ENCODE results near the gene OR6K3. TPM values are rescaled to one million over a fixed set of nuclear protein-coding genes. Genes with fewer than 3 reads are reported as not detected.

OR6K3 gene
- total RNA-seq, 1 donor from 2014 or later = not detected

- TF ChIP-seq, protein P1, sequence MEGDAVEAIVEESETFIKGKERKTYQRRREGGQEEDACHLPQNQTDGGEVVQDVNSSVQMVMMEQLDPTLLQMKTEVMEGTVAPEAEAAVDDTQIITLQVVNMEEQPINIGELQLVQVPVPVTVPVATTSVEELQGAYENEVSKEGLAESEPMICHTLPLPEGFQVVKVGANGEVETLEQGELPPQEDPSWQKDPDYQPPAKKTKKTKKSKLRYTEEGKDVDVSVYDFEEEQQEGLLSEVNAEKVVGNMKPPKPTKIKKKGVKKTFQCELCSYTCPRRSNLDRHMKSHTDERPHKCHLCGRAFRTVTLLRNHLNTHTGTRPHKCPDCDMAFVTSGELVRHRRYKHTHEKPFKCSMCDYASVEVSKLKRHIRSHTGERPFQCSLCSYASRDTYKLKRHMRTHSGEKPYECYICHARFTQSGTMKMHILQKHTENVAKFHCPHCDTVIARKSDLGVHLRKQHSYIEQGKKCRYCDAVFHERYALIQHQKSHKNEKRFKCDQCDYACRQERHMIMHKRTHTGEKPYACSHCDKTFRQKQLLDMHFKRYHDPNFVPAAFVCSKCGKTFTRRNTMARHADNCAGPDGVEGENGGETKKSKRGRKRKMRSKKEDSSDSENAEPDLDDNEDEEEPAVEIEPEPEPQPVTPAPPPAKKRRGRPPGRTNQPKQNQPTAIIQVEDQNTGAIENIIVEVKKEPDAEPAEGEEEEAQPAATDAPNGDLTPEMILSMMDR (IDR thresholded peaks at IDR 0.05) = no peak
- no peak overlapping the region for H3K4me3 Mint-ChIP-seq (ENCODE audit: unreplicated experiment)
- H3K36me3 Mint-ChIP-seq (ENCODE audit: unreplicated experiment) = no peaks in the 10 kb centered on the region
- no peaks in the 10 kb centered on the region for H3K4me1 Mint-ChIP-seq (ENCODE audit: unreplicated experiment)
- H3K9me3 Mint-ChIP-seq (ENCODE audit: unreplicated experiment) = no peaks in the 10 kb centered on the region
- H3K27me3 Mint-ChIP-seq (ENCODE audit: unreplicated experiment) = peaks cover 2% of the 10 kb centered on the region
- no peak for DNase-seq (ENCODE audit: extremely low spot score, unreplicated experiment)
- no peak overlapping the region for H3K27ac Mint-ChIP-seq (ENCODE audit: unreplicated experiment)
These were observed 3.2 kb downstream of the OR6K3 start for GRCh38 chr1:158717344-158717743.

- H3K36me3 Mint-ChIP-seq (ENCODE audit: unreplicated experiment) = no peaks in the 10 kb centered on the region
- H3K9me3 Mint-ChIP-seq (ENCODE audit: unreplicated experiment) = no peaks in the 10 kb centered on the region
- no peak for DNase-seq (ENCODE audit: extremely low spot score, unreplicated experiment)
- H3K4me3 Mint-ChIP-seq (ENCODE audit: unreplicated experiment) = no peak overlapping the region
- H3K27ac Mint-ChIP-seq (ENCODE audit: unreplicated experiment) = no peak overlapping the region
- H3K4me1 Mint-ChIP-seq (ENCODE audit: unreplicated experiment) = no peaks in the 10 kb centered on the region
- H3K27me3 Mint-ChIP-seq (ENCODE audit: unreplicated experiment) = peaks cover 3% of the 10 kb centered on the region
- TF ChIP-seq, protein P1 (IDR thresholded peaks at IDR 0.05) = no peak
These were observed 4.2 kb downstream of the OR6K3 start for GRCh38 chr1:158716335-158716734.

DNA sequence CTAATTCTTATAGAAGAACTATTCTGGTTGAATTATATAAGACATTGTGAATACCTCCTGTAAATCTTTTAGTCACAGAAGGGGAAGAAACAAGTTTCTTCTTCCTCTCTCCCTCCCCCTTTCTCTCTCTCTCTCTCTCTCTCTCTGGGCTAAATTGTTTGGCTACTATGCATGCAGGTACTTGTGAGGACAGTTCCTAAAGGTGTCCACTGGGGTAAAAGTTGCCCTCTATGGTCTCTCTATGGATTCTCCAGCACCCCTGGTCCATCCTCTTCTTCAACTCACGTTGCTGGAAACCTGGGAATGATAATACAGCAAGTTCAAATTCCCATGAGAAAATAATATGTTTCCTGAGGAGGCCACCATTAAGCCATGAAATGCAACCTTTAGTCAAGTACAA is 5.8 kb downstream of the OR6K3 start:
- peaks cover 4% of the 10 kb centered on the region for H3K27me3 Mint-ChIP-seq (ENCODE audit: unreplicated experiment)
- H3K9me3 Mint-ChIP-seq (ENCODE audit: unreplicated experiment) = no peaks in the 10 kb centered on the region
- no peaks in the 10 kb centered on the region for H3K4me1 Mint-ChIP-seq (ENCODE audit: unreplicated experiment)
- no peaks in the 10 kb centered on the region for H3K36me3 Mint-ChIP-seq (ENCODE audit: unreplicated experiment)
- H3K4me3 Mint-ChIP-seq (ENCODE audit: unreplicated experiment) = no peak overlapping the region
- H3K27ac Mint-ChIP-seq (ENCODE audit: unreplicated experiment) = no peak overlapping the region
- no peak for DNase-seq (ENCODE audit: extremely low spot score, unreplicated experiment)
- TF ChIP-seq, protein P1 (IDR thresholded peaks at IDR 0.05) = no peak

GRCh38 chr1:158711098-158711497 is 9.4 kb downstream of the OR6K3 start:
- no peak overlapping the region for H3K27ac Mint-ChIP-seq (ENCODE audit: unreplicated experiment)
- H3K27me3 Mint-ChIP-seq (ENCODE audit: unreplicated experiment) = peaks cover 4% of the 10 kb centered on the region
- no peaks in the 10 kb centered on the region for H3K36me3 Mint-ChIP-seq (ENCODE audit: unreplicated experiment)
- no peak overlapping the region for H3K4me3 Mint-ChIP-seq (ENCODE audit: unreplicated experiment)
- H3K9me3 Mint-ChIP-seq (ENCODE audit: unreplicated experiment) = no peaks in the 10 kb centered on the region
- DNase-seq (ENCODE audit: extremely low spot score, unreplicated experiment) = no peak
- TF ChIP-seq, protein P1 (IDR thresholded peaks at IDR 0.05) = no peak
- no peaks in the 10 kb centered on the region for H3K4me1 Mint-ChIP-seq (ENCODE audit: unreplicated experiment)

DNA sequence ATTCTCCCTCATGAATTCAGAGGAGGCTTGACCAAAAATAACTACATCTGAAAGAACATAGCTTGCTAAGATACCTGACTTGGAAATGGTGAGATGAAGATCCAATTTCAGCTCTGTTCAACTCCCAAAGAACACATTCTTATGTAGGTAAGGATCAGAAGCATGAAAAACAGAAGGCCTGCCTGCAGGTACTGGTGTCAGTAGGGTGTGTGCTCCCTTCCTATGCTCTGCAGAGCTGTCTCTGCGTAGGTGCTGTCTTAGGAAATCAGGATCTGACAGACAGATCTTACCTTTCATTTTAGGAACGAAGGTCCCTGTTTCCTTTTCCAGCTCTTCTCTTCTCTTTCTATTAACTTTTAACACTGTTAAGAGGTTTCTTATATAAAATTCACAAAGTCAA is 14.4 kb downstream of the OR6K3 start:
- Mint-ChIP-seq H3K9me3 (ENCODE audit: unreplicated experiment) (no peaks in the 10 kb centered on the region), H3K36me3 (ENCODE audit: unreplicated experiment) (no peaks in the 10 kb centered on the region), H3K27me3 (ENCODE audit: unreplicated experiment) (no peaks in the 10 kb centered on the region), H3K4me3 (ENCODE audit: unreplicated experiment) (no peak overlapping the region), H3K27ac (ENCODE audit: unreplicated experiment) (no peak overlapping the region), H3K4me1 (ENCODE audit: unreplicated experiment) (no peaks in the 10 kb centered on the region)
- DNase-seq (ENCODE audit: extremely low spot score, unreplicated experiment) = no peak
- TF ChIP-seq, protein P1 (IDR thresholded peaks at IDR 0.05) = no peak
